Activated CD8-positive, alpha-beta memory T cell treated with anti-CD3 and anti-CD28 coated beads for 36 hours (primary cell): ENCODE data around the gene SPATA25. TPM values are rescaled to one million over a fixed set of nuclear protein-coding genes. Genes with fewer than 3 reads are reported as not detected.
"Not testable (repeated sequence)": the region's sequence is repeated elsewhere in the genome, so short reads cannot be mapped to it uniquely, and the experiment has no call there.

Experiments used
- CTCF ChIA-PET: fragments of 350-600 bp; sonication (Branson Sonifier 250); formaldehyde crosslinking; loops from one replicate; lab custom pipeline; 2021; ENCODE audit warnings: antibody characterized with exemption; lab: Charles Lee
- POLR2A ChIA-PET: fragments of 350-600 bp; sonication (Branson Sonifier 250); formaldehyde crosslinking; loops from one replicate; lab custom pipeline; 2021; ENCODE audit warnings: antibody characterized with exemption; lab: Charles Lee
- total RNA-seq, 2 experiments: library from RNA; stranded (reverse); gene quantifications; one replicate each; pipeline ENCODE4 v1.2.3, GENCODE V29; 2021

SPATA25 gene
- total RNA-seq: 1 to 10 TPM; 1.7 to 2.1 TPM

- CTCF ChIA-PET: no interaction called here
- POLR2A ChIA-PET: no interaction called here
Measured at GRCh38 chr20:45887346-45887715, at the start of gene SPATA25. SPATA25 (minus strand) TSS chr20:45887622; CDS start chr20:45887590, 32 bp downstream.

- ChIA-PET POLR2A (interaction anchor here (0.5 to 2.5 kb wide), 13 partner anchors 9 to 118 kb away, joined by 3 to 25 read pairs (median 5); partner anchors contain the start of genes CTSA, NEURL2 and ZNF335), CTCF (interaction anchor here (1.0 to 1.1 kb wide), 2 partner anchors 9 to 17 kb away, joined by 3 read pairs; no protein-coding TSS in a partner anchor)
Measured at GRCh38 chr20:45935416-45936046, 48.1 kb upstream of the SPATA25 start.

GRCh38 chr20:45934586-45935415, 47.4 kb upstream of the SPATA25 start, which contains the start of gene PCIF1:
PCIF1 (plus strand) TSS chr20:45934683; CDS start chr20:45939000, 4,317 bp downstream.
- ChIA-PET CTCF (interaction anchor here (0.6 to 1.6 kb wide), 6 partner anchors 10 to 52 kb away, joined by 3 to 9 read pairs (median 4); no protein-coding TSS in a partner anchor), POLR2A (interaction anchor here (0.5 to 2.5 kb wide), 23 partner anchors 9 to 122 kb away, joined by 3 to 25 read pairs (median 5); partner anchors contain the start of genes CTSA, NEURL2, PLTP and ZNF335)

- POLR2A ChIA-PET: interaction anchor here (0.9 to 2.5 kb wide), 14 partner anchors 10 to 121 kb away, joined by 3 to 25 read pairs (median 5); partner anchors contain the start of genes CTSA, NEURL2, PLTP and ZNF335
- CTCF ChIA-PET: interaction anchor here (1.0 to 2.1 kb wide), 4 partner anchors 14 to 53 kb away, joined by 3 to 10 read pairs (median 7); no protein-coding TSS in a partner anchor
Measured at GRCh38 chr20:45934046-45934585, 46.7 kb upstream of the SPATA25 start.

- ChIA-PET POLR2A (interaction anchor here (0.6 to 2.5 kb wide), 8 partner anchors 13 to 52 kb away, joined by 3 to 25 read pairs (median 4); partner anchors contain the start of genes PLTP, ZNF335 and ZSWIM1), CTCF (interaction anchor here (0.9 to 2.1 kb wide), 5 partner anchors 13 to 54 kb away, joined by 3 to 10 read pairs (median 3); no protein-coding TSS in a partner anchor)
Measured at GRCh38 chr20:45933266-45934045, 46.0 kb upstream of the SPATA25 start.

GRCh38 chr20:45931680-45932079, 44.3 kb upstream of the SPATA25 start:
- POLR2A ChIA-PET, CTCF ChIA-PET: not testable (repeated sequence)

GRCh38 chr20:45927071-45927878, 39.9 kb upstream of the SPATA25 start:
- CTCF ChIA-PET: interaction anchor here (1.0 kb wide), 1 partner anchor 42 kb away, joined by 3 read pairs; no protein-coding TSS in a partner anchor
- POLR2A ChIA-PET: interaction anchor here (1.0 kb wide), 1 partner anchor 74 kb away, joined by 3 read pairs; no protein-coding TSS in a partner anchor

- CTCF ChIA-PET: interaction anchor here (0.8 kb wide), 1 partner anchor 17 kb away, joined by 3 read pairs; no protein-coding TSS in a partner anchor
- POLR2A ChIA-PET: no interaction called here
Measured at GRCh38 chr20:45926731-45927070, 39.3 kb upstream of the SPATA25 start.

GRCh38 chr20:45925821-45926506, 38.5 kb upstream of the SPATA25 start:
- ChIA-PET POLR2A (no interaction called here), CTCF (interaction anchor here (0.8 kb wide), 1 partner anchor 16 kb away, joined by 3 read pairs; no protein-coding TSS in a partner anchor)

GRCh38 chr20:45924391-45925261, 37.2 kb upstream of the SPATA25 start:
- ChIA-PET POLR2A (no interaction called here), CTCF (interaction anchor here (1.0 kb wide), 1 partner anchor 12 kb away, joined by 3 read pairs; no protein-coding TSS in a partner anchor)

GRCh38 chr20:45921337-45922189, 34.1 kb upstream of the SPATA25 start:
- ChIA-PET CTCF (interaction anchor here (2.7 kb wide), 1 partner anchor 12 kb away, joined by 10 read pairs; no protein-coding TSS in a partner anchor), POLR2A (no interaction called here)

- ChIA-PET CTCF (interaction anchor here (2.7 kb wide), 1 partner anchor 12 kb away, joined by 10 read pairs; no protein-coding TSS in a partner anchor), POLR2A (no interaction called here)
Measured at GRCh38 chr20:45920462-45921336, 33.3 kb upstream of the SPATA25 start.

GRCh38 chr20:45919542-45920399, 32.3 kb upstream of the SPATA25 start:
- CTCF ChIA-PET: interaction anchor here (1.0 to 2.7 kb wide), 2 partner anchors 13 to 24 kb away, joined by 3 to 10 read pairs; no protein-coding TSS in a partner anchor
- POLR2A ChIA-PET: no interaction called here
